ELF-1 (cell line): ENCODE measurements around the gene TEX13B.
A peak's percentile ranks its signal among the peaks of the same experiment; 100 is the strongest.

Experiments
- DNase-seq: peaks from one replicate; pipeline ENCODE4 v3.0.0-alpha.2; 2016; ENCODE audit warnings: low read depth, low spot score

The TEX13B gene

DNA sequence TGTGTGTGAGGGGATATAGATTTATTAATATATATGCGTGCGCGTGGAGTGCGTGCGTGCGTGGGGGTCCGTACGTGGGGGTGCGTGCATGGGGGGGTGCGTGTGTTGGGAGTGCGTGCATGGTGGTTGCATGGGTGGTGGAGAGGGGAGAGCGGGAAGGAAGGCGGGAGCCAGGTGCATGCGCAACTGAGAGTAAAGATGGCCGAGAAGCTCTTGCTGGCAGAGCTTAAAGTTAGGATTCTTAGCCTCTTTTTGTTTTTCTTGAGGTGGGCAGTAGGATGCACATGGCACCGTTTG, 45.8 kb downstream of the TEX13B start:
- no peak for DNase-seq

DNA sequence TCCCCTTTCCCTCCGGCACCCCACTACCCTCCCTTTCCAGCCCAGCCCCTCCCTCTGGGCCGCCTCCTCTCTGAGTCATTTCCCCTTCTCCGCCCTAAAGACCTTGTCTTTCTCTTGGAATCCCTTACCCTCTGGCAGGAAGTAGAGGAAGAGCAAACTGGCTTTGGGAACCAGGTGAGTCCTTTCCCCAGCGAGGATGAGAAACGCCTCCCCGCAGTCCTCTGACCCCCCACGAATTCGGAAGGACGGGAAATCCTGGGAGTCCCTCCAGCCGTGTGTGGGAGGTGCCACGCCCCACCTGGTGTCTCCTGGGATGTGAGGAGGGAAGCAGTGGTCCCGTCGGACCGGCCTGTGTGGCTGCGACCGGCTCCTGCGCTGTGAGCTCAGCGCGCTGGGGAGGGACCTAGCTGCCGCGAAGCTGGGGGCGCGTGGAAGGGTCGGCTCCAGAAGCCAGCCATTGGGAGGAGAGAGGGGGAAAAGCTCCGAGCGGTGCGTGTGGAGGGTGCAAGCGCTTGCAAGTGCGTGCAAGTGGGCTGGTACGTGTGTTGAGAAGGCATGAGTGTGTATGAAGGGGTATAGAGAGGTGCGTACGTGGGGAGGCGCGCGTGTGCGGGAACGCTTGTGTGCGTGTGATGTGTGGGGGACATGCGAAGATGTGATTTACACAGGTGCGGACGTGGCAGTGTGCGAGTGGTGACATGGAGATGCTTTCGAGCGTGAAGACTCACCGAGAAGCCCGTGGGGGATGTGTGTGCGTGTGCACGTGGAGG, 46.3 kb downstream of the TEX13B start:
- peak; percentile 51 for DNase-seq

DNA sequence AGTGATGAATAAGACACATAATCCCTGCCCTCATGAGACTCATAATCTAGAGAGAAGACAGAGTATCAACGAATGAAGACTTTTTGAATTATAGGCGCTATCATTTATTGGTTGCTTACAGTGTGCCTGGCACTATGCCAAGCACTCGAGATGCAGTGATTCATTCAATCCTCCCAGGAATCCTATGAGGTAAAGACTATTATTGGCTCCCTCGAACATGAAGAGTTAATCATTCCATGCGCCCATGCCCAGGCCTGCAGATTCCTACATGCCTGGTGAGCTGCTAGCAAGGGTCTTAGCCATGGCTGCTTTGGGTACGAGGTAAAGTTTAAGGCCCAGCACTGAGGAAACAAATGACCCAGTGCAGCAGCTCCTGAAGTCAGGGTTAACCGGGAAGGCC, 47.0 kb downstream of the TEX13B start:
- no peak for DNase-seq

DNA sequence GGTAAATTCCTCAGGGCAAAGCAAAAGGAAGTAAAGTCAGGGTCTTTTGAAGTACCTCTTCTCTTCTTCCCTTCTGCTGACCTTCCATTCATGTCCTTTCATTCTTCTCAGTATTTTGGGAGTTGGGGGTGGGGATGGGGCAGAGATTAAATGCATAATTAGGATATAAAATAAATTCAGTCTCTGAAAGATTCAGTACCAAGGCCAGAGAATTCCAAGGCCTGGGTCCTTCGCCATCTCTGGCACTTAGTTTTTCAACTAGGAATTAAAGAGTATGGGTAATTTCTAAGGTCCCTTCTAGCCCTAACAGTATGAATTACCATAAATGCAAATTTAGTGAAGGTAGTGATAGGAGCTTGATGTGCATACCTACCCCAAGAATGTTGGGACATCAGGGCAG, 47.9 kb downstream of the TEX13B start:
- no peak for DNase-seq
